HEK293 (cell line): Measurements from ENCODE around the gene THSD4.

Experiments
- GFI1B ChIP-seq: fragments of 450-650 bp; formaldehyde crosslinking; IDR thresholded peaks from 2 replicates; pipeline ENCODE4 v1.5.1; 2016; ENCODE audit warnings: missing biosample characterization, missing genetic modification characterization
- PATZ1 ChIP-seq: fragments of 450-650 bp; formaldehyde crosslinking; IDR thresholded peaks from 2 replicates; pipeline ENCODE4 v1.5.1; 2016; ENCODE audit warnings: missing biosample characterization, missing genetic modification characterization
- SP2 ChIP-seq: fragments of 450-650 bp; formaldehyde crosslinking; IDR thresholded peaks from 2 replicates; pipeline ENCODE4 v1.5.1; 2016; ENCODE audit warnings: missing biosample characterization, missing genetic modification characterization
- ZBTB20 ChIP-seq: fragments of 450-650 bp; formaldehyde crosslinking; IDR thresholded peaks from 2 replicates; pipeline ENCODE4 v1.5.1; 2016; ENCODE audit warnings: missing biosample characterization, missing genetic modification characterization
- ZFP69B ChIP-seq: fragments of 450-650 bp; formaldehyde crosslinking; IDR thresholded peaks from 2 replicates; pipeline ENCODE4 v1.5.1; 2016; ENCODE audit warnings: missing biosample characterization, missing genetic modification characterization
- ZIC2 ChIP-seq: fragments of 450-650 bp; formaldehyde crosslinking; IDR thresholded peaks from 2 replicates; pipeline ENCODE4 v1.5.1; 2016; ENCODE audit warnings: missing biosample characterization, missing genetic modification characterization
- ZNF18 ChIP-seq: fragments of 450-650 bp; formaldehyde crosslinking; IDR thresholded peaks from 2 replicates; pipeline ENCODE4 v1.5.1; 2016; ENCODE audit warnings: missing biosample characterization, missing genetic modification characterization
- ZNF184 ChIP-seq: fragments of 450-650 bp; IDR thresholded peaks from 2 replicates; pipeline ENCODE4 v1.5.1; 2018; ENCODE audit warnings: missing biosample characterization, mild to moderate bottlenecking, missing genetic modification characterization
- ZNF211 ChIP-seq: fragments of 450-650 bp; formaldehyde crosslinking; IDR thresholded peaks from 2 replicates; pipeline ENCODE4 v1.5.1; 2016; ENCODE audit warnings: low read depth, missing biosample characterization, missing genetic modification characterization
- ZNF24 ChIP-seq: fragments of 450-650 bp; formaldehyde crosslinking; IDR thresholded peaks from 2 replicates; pipeline ENCODE4 v1.5.1; 2016; ENCODE audit warnings: missing biosample characterization, missing genetic modification characterization
- ZNF280D ChIP-seq: fragments of 450-650 bp; formaldehyde crosslinking; IDR thresholded peaks from 2 replicates; pipeline ENCODE4 v1.5.1; 2016; ENCODE audit warnings: missing biosample characterization, missing genetic modification characterization
- ZNF324 ChIP-seq: fragments of 450-650 bp; formaldehyde crosslinking; IDR thresholded peaks from 2 replicates; pipeline ENCODE4 v1.5.1; 2016; ENCODE audit warnings: missing biosample characterization, missing genetic modification characterization
- ZNF366 ChIP-seq: fragments of 450-650 bp; formaldehyde crosslinking; conservative IDR thresholded peaks from 2 replicates; pipeline ENCODE4 v1.5.1; 2016; ENCODE audit warnings: missing biosample characterization, missing genetic modification characterization
- ZNF561 ChIP-seq: fragments of 450-650 bp; IDR thresholded peaks from 2 replicates; pipeline ENCODE4 v1.5.1; 2018; ENCODE audit warnings: missing biosample characterization, missing genetic modification characterization, borderline replicate concordance
- ZNF610 ChIP-seq: fragments of 450-650 bp; formaldehyde crosslinking; IDR thresholded peaks from 2 replicates; pipeline ENCODE4 v1.5.1; 2016; ENCODE audit warnings: missing biosample characterization, missing genetic modification characterization, borderline replicate concordance
- ZNF843 ChIP-seq: fragments of 450-650 bp; formaldehyde crosslinking; IDR thresholded peaks from 2 replicates; pipeline ENCODE4 v1.5.1; 2016; ENCODE audit warnings: missing biosample characterization, missing genetic modification characterization
- TF ChIP-seq, protein P1 (sequence below): fragments of 450-650 bp; formaldehyde crosslinking; IDR thresholded peaks from 2 replicates; pipeline ENCODE4 v1.5.1; 2016; ENCODE audit warnings: missing biosample characterization, missing genetic modification characterization
- TF ChIP-seq, protein P2 (sequence below): fragments of 450-650 bp; formaldehyde crosslinking; IDR thresholded peaks from 2 replicates; pipeline ENCODE4 v1.5.1; 2017; ENCODE audit warnings: missing biosample characterization, missing genetic modification characterization
- TF ChIP-seq, protein P3 (sequence below): fragments of 450-650 bp; formaldehyde crosslinking; conservative IDR thresholded peaks from 2 replicates; pipeline ENCODE4 v1.5.1; 2016; ENCODE audit warnings: low read depth, missing biosample characterization, missing genetic modification characterization
- TF ChIP-seq, protein P4 (sequence below): fragments of 450-650 bp; formaldehyde crosslinking; IDR thresholded peaks from 2 replicates; pipeline ENCODE4 v1.5.1; 2016; ENCODE audit warnings: missing biosample characterization, missing genetic modification characterization

The THSD4 gene

GRCh38 chr15:71364117-71364584 lies 248.9 kb downstream of the THSD4 start (continued):
- TF ChIP-seq ZNF280D (tag by site-specific recombination) (no peak), SP2 (tag by site-specific recombination) (no peak), ZIC2 (tag by site-specific recombination) (peak; percentile 35; the same call in 1 of the 2 replicates), ZNF24 (tag by site-specific recombination) (peak; percentile 94), GFI1B (0 out of 2 replicates have a peak, but pooled peaks have one; percentile 10), ZNF18 (no peak), ZBTB20 (tag by site-specific recombination) (peak; percentile 45), PATZ1 (tag by site-specific recombination) (peak; percentile 93), ZNF324 (tag by site-specific recombination) (peak; percentile 71), ZNF366 (tag by site-specific recombination) (peak; percentile 92), ZNF843 (peak; percentile 95), ZFP69B (tag by site-specific recombination) (0 out of 2 replicates have a peak, but pooled peaks have one; percentile 71), ZNF561 (tag by site-specific recombination) (0 out of 2 replicates have a peak, but pooled peaks have one; percentile 3), ZNF610 (tag by site-specific recombination) (0 out of 2 replicates have a peak, but pooled peaks have one; percentile 34), ZNF184 (tag by site-specific recombination) (no peak), ZNF211 (tag by site-specific recombination) (no peak)
- TF ChIP-seq, protein P1, sequence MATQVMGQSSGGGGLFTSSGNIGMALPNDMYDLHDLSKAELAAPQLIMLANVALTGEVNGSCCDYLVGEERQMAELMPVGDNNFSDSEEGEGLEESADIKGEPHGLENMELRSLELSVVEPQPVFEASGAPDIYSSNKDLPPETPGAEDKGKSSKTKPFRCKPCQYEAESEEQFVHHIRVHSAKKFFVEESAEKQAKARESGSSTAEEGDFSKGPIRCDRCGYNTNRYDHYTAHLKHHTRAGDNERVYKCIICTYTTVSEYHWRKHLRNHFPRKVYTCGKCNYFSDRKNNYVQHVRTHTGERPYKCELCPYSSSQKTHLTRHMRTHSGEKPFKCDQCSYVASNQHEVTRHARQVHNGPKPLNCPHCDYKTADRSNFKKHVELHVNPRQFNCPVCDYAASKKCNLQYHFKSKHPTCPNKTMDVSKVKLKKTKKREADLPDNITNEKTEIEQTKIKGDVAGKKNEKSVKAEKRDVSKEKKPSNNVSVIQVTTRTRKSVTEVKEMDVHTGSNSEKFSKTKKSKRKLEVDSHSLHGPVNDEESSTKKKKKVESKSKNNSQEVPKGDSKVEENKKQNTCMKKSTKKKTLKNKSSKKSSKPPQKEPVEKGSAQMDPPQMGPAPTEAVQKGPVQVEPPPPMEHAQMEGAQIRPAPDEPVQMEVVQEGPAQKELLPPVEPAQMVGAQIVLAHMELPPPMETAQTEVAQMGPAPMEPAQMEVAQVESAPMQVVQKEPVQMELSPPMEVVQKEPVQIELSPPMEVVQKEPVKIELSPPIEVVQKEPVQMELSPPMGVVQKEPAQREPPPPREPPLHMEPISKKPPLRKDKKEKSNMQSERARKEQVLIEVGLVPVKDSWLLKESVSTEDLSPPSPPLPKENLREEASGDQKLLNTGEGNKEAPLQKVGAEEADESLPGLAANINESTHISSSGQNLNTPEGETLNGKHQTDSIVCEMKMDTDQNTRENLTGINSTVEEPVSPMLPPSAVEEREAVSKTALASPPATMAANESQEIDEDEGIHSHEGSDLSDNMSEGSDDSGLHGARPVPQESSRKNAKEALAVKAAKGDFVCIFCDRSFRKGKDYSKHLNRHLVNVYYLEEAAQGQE (tag by site-specific recombination), result no peak
- TF ChIP-seq, protein P2, sequence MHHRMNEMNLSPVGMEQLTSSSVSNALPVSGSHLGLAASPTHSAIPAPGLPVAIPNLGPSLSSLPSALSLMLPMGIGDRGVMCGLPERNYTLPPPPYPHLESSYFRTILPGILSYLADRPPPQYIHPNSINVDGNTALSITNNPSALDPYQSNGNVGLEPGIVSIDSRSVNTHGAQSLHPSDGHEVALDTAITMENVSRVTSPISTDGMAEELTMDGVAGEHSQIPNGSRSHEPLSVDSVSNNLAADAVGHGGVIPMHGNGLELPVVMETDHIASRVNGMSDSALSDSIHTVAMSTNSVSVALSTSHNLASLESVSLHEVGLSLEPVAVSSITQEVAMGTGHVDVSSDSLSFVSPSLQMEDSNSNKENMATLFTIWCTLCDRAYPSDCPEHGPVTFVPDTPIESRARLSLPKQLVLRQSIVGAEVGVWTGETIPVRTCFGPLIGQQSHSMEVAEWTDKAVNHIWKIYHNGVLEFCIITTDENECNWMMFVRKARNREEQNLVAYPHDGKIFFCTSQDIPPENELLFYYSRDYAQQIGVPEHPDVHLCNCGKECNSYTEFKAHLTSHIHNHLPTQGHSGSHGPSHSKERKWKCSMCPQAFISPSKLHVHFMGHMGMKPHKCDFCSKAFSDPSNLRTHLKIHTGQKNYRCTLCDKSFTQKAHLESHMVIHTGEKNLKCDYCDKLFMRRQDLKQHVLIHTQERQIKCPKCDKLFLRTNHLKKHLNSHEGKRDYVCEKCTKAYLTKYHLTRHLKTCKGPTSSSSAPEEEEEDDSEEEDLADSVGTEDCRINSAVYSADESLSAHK (tag by site-specific recombination), result peak; percentile 98
- TF ChIP-seq, protein P3, sequence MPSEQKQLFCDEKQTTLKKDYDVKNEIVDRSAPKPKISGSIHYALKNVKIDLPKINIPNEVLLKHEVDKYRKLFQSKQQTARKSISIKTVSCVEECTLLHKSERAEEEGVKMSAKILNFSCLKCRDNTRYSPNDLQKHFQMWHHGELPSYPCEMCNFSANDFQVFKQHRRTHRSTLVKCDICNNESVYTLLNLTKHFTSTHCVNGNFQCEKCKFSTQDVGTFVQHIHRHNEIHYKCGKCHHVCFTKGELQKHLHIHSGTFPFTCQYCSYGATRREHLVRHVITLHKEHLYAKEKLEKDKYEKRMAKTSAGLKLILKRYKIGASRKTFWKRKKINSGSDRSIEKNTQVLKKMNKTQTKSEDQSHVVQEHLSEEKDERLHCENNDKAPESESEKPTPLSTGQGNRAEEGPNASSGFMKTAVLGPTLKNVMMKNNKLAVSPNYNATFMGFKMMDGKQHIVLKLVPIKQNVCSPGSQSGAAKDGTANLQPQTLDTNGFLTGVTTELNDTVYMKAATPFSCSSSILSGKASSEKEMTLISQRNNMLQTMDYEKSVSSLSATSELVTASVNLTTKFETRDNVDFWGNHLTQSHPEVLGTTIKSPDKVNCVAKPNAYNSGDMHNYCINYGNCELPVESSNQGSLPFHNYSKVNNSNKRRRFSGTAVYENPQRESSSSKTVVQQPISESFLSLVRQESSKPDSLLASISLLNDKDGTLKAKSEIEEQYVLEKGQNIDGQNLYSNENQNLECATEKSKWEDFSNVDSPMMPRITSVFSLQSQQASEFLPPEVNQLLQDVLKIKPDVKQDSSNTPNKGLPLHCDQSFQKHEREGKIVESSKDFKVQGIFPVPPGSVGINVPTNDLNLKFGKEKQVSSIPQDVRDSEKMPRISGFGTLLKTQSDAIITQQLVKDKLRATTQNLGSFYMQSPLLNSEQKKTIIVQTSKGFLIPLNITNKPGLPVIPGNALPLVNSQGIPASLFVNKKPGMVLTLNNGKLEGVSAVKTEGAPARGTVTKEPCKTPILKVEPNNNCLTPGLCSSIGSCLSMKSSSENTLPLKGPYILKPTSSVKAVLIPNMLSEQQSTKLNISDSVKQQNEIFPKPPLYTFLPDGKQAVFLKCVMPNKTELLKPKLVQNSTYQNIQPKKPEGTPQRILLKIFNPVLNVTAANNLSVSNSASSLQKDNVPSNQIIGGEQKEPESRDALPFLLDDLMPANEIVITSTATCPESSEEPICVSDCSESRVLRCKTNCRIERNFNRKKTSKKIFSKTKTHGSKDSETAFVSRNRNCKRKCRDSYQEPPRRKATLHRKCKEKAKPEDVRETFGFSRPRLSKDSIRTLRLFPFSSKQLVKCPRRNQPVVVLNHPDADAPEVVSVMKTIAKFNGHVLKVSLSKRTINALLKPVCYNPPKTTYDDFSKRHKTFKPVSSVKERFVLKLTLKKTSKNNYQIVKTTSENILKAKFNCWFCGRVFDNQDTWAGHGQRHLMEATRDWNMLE, result peak; percentile 70
- TF ChIP-seq, protein P4, sequence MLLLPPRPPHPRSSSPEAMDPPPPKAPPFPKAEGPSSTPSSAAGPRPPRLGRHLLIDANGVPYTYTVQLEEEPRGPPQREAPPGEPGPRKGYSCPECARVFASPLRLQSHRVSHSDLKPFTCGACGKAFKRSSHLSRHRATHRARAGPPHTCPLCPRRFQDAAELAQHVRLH, result peak; percentile 87
- TF ChIP-seq, all 188 proteins: peak for 67
